Measurements from ENCODE around the gene CDCA7L.

Gene CDCA7L

GRCh38 chr7:21972397-21972784 lies 26.7 kb upstream of the CDCA7L start:
- TF ChIP-seq CTCF (IDR thresholded peaks at IDR 0.05; ENCODE audit: insufficient read depth, low read depth, low read length, missing control alignments) = no peak

GRCh38 chr7:21971780-21972396 lies 26.2 kb upstream of the CDCA7L start:
- H3K4me3 ChIP-seq (ENCODE audit: low read length) = no peak overlapping the region
- no peak for DNase-seq (ENCODE audit: low read depth)
- no peak for TF ChIP-seq CTCF (IDR thresholded peaks at IDR 0.05; ENCODE audit: insufficient read depth, low read depth, low read length, missing control alignments)

More at GRCh38 chr7:21972397-21972784, 26.7 kb upstream of the CDCA7L start:
- no peak overlapping the region for H3K4me3 ChIP-seq (ENCODE audit: low read length)
- no peak for DNase-seq (ENCODE audit: low read depth)

GRCh38 chr7:21969822-21970221 lies 24.1 kb upstream of the CDCA7L start:
- H3K4me3 ChIP-seq (ENCODE audit: low read length) = no peak overlapping the region
- no peak for TF ChIP-seq CTCF (IDR thresholded peaks at IDR 0.05; ENCODE audit: insufficient read depth, low read depth, low read length, missing control alignments)
- no peak for DNase-seq (ENCODE audit: low read depth)

GRCh38 chr7:21967598-21968003 lies 21.9 kb upstream of the CDCA7L start:
- no peak for TF ChIP-seq CTCF (IDR thresholded peaks at IDR 0.05; ENCODE audit: insufficient read depth, low read depth, low read length, missing control alignments)
- DNase-seq (ENCODE audit: low read depth) = peak; percentile 46

GRCh38 chr7:21966271-21966670 lies 20.6 kb upstream of the CDCA7L start:
- H3K4me3 ChIP-seq (ENCODE audit: low read length) = no peak overlapping the region
- no peak for DNase-seq (ENCODE audit: low read depth)
- TF ChIP-seq CTCF (IDR thresholded peaks at IDR 0.05; ENCODE audit: insufficient read depth, low read depth, low read length, missing control alignments) = no peak

More at GRCh38 chr7:21967598-21968003, 21.9 kb upstream of the CDCA7L start:
- H3K4me3 ChIP-seq (ENCODE audit: low read length) = no peak overlapping the region

- no peak for DNase-seq (ENCODE audit: low read depth)
- no peak for TF ChIP-seq CTCF (IDR thresholded peaks at IDR 0.05; ENCODE audit: insufficient read depth, low read depth, low read length, missing control alignments)
- H3K4me3 ChIP-seq (ENCODE audit: low read length) = no peak overlapping the region
Observed at GRCh38 chr7:21965291-21965690, 19.6 kb upstream of the CDCA7L start.

GRCh38 chr7:21962677-21963076 lies 17.0 kb upstream of the CDCA7L start:
- no peak overlapping the region for H3K4me3 ChIP-seq (ENCODE audit: low read length)
- TF ChIP-seq CTCF (IDR thresholded peaks at IDR 0.05; ENCODE audit: insufficient read depth, low read depth, low read length, missing control alignments) = no peak
- no peak for DNase-seq (ENCODE audit: low read depth)
